ENCODE measurements around the gene SLC52A1.
"Not testable (repeated sequence)": the region's sequence is repeated elsewhere in the genome, so short reads cannot be mapped to it uniquely, and the experiment has no call there.

SLC52A1 gene

GRCh38 chr17:5030168-5030567 lies 5.1 kb downstream of the SLC52A1 start:
- not testable (repeated sequence) for DNase-seq

DNA sequence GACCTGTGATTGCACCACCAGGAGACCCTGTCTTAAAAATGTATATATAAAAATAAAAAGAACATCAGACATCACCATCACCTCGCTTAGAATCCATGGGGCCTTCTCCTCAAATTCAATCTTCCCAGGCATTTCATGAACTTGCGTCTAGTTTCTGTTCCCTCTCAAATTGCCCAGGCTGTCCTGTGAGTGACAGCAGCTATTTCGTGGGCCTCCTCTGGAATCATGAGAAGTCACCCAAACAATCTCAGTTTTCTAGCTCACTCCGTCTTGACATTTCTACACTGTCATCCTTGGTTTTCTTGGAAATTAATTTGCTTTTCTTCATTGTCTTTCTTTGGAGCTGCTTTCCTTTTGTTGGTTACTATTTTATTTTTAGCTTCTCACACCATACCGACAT lies 7.3 kb downstream of the SLC52A1 start:
- DNase-seq, result no peak

GRCh38 chr17:5027299-5027698 lies 7.9 kb downstream of the SLC52A1 start:
- no peak for DNase-seq

- DNase-seq, result no peak
Measured at GRCh38 chr17:5024604-5025003, 10.6 kb downstream of the SLC52A1 start.

GRCh38 chr17:5023588-5024147 lies 11.6 kb downstream of the SLC52A1 start:
- no peak for DNase-seq

DNA sequence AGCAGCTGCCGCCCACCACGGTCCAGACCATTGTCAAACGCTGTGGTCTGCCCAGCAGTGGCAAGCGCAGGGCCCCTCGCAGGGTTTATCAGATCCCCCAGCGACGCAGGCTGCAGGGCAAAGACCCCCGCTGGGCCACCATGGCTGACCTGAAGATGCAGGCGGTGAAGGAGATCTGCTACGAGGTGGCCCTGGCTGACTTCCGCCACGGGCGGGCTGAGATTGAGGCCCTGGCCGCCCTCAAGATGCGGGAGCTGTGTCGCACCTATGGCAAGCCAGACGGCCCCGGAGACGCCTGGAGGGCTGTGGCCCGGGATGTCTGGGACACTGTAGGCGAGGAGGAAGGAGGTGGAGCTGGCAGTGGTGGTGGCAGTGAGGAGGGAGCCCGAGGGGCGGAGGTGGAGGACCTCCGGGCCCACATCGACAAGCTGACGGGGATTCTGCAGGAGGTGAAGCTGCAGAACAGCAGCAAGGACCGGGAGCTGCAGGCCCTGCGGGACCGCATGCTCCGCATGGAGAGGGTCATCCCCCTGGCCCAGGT lies 13.0 kb downstream of the SLC52A1 start:
- DNase-seq, result no peak

GRCh38 chr17:5020502-5021023 lies 14.7 kb downstream of the SLC52A1 start:
- DNase-seq, result no peak

GRCh38 chr17:5019475-5019956 lies 15.7 kb downstream of the SLC52A1 start:
- peak; percentile 11 for DNase-seq

DNA sequence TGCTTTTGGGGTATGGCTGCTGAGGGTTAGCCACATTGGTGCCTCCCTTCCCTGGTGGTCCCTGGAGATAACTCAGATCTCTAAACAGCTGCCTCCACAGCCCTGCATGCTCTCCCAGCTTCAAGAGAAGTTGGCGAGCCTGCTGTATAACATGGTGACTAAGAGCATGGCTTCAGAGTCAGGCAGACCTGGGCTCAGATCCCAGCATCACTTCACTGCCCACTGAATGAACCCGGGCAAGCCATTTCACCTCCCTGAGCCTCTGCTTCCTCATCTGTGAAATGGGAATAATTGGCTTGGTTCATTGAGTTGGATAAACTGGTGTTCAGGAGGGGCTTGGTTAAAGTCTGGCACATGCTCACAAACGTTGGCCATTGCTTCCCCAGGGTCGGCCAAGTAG lies 20.9 kb downstream of the SLC52A1 start:
- no peak for DNase-seq

GRCh38 chr17:5011928-5012327 lies 23.3 kb downstream of the SLC52A1 start:
- DNase-seq, result no peak

DNA sequence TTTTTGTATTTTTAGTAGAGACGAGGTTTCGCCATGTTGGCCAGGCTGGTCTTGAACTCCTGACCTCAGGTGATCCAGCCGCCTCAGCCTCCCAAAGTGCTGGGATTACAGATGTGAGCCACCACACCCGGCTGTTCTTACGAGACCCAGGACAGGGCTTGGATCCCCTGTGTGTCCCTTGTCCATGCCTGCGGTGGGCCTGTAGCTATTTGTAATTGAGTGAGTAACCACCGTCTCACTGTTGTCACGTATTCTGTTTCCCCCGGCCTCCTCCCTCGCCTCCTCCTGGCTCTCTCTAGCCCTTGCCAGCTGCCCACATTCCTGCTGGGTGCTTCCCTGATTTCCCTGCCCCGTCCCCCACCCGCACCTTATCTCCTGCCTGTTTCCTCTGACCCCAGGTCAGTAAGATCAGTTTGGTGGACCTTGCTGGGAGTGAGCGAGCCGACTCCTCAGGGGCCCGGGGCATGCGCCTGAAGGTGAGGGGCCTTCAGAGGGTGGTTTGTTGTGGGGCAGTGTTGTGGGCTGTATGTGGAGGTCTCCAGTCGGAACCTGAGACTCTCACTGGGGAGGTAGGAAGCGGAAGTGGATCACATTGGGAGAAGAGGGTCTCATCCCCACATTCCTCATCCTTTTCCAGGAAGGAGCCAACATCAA lies 31.9 kb downstream of the SLC52A1 start:
- DNase-seq, result no peak

DNA sequence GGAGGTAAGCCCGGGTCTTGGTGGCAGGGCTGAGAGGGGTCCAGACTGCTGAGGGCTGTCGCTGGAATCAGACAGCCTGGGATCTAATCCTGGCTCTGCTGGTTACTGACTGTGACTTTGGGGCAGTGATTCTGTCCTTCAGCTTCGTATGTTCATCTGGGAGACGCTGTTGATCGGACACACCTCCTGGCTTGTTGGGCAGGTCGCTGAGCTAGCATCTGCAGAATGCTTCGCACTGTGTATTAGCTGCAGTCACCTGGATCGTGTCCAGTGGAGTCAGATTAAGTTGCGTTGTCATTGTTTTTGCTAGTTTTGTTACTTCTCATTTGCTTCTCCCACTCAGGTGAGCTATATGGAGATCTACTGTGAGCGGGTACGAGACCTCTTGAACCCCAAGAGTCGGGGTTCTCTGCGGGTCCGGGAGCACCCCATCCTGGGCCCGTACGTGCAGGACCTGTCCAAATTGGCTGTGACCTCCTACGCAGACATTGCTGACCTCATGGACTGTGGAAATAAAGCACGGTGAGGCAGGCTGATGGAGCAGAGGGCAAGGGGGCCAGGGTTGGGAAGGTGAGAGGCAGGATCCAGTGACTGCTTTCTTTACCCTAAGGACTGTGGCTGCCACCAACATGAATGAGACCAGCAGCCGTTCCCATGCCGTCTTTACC lies 33.0 kb downstream of the SLC52A1 start:
- no peak for DNase-seq

DNA sequence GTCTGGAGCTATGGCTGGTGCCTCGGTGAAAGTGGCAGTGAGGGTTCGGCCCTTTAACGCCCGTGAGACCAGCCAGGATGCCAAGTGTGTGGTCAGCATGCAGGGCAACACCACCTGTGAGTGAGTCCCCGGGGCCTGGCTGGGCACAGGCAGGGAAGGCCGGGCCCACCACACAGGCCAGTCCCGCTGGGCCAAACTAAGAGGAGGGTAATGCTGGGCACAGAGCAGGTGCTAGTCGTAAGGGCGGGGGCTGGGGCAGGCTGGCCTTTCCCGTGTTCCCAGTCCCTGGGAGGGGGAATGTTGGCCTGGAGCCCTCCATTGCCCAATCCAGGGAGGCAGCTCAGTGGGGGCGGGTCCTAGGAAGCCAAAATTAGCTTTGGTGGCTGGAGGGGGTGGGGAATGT lies 35.0 kb downstream of the SLC52A1 start:
- DNase-seq, result no peak

- no peak for DNase-seq
Measured at GRCh38 chr17:4999430-5000093, 35.7 kb downstream of the SLC52A1 start.

GRCh38 chr17:4998732-4999429 lies 36.3 kb downstream of the SLC52A1 start:
- DNase-seq, result no peak

GRCh38 chr17:4998027-4998731 lies 37.0 kb downstream of the SLC52A1 start:
- DNase-seq, result no peak

DNA sequence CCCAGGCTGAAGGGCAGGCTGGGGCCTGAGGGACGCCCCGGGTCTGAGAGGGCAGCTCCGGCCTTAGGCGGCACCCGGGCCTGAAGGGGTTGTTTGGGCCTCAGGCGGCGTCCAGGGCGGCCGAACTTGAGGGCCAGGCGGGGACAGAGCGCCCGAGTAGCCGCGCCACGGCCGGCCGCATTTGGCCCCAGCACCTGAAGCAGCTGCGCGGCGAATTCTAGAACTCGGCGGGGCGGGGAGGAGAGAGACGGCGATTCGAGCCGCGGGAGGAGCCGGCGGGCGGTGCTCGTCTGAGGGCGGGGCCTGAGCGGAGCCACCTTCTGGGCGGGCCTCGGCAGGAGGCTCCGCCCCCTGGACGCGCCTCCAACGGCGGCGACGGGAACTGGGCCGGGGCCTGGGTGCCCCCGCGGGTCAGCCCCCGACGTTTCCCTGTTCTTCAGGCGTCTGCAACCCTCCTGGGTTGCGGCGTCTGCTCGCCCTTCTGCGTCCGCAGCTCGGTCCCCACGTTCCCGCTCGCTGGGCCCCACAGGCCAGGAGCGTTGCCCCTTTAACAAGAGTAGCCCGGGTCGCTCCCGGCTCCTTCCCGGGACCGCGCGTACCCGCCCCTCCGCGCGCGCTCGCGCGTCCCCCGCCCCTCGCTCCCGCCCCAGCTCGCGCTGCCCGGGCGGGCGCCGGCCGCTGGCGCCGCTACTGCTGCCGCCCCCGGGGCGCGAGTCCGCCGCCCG lies 37.8 kb downstream of the SLC52A1 start, which contains the start of the genes INCA1 and KIF1C:
INCA1 (minus strand) TSS at position 221 of the 725 bp plus-strand sequence. CDS start 3,085 bp downstream, outside the sequence.
KIF1C (plus strand) TSS at position 649 of the 725 bp plus-strand sequence. CDS start 2,297 bp downstream, outside the sequence.
- peak; percentile 54 for DNase-seq

DNA sequence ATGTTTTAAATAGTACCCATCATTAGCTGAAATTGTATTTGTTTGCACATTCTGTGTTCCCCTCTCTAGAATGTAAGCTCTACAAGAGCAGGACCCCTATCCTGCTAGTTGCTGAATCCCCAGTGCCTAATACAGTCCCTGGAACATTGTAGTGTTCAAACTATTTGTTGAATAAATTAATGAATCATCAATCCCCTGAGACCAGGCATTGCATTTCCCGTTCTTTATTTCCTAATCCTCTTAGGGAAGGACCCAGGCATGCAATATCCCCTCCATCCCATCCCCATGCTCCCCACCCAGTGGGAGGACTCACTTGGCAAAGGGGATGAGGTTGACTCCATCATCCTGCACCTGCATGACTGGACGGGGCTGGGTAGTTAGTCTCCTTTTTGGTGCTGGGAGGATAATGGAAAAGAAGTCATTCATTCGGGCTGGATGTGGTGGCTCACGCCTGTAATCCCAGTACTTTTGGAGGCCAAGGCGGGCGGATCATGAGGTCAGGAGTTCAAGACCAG lies 41.1 kb downstream of the SLC52A1 start:
- DNase-seq, result no peak

DNA sequence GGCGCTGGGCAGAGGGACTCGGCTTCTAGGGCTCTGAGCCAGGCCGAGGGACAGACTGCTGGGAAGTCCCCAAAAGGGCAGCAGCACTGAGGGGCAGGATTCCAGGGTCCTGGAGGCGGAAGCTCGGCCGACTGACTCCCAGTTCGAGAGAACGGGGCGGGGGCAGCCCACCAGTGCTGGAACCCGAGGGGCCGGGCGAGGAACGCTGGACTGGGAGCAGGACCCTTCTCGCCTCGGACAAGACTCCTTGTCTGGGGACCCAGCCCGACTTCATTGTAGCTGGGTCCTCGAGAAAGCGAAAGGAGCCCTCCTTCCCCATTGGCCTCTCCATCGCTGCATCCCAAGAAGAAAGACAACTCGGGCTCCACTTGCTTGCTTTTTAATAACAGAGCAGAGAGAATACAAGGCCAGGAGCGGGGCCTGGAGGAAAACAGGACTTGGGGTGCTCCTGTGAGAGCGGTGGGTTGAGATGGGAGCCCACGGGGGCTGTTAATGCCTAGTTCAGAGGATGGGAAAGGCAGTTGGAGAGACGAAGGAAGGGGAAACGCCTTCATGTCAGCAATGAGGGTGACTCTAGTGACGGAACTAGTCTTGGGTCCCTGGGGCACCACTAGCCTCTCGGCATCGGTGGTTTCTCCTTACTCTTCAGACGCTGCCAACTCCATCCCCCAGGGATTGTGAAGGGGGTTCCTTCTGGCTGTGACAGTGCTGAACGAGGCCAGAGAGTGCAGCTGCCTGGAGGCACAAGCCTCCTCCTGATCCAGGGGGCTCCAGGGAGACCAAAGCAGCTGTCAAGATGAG lies 47.3 kb downstream of the SLC52A1 start:
- no peak for DNase-seq
